ENCODE measurements around the gene RFX2. TPM values are rescaled to one million over a fixed set of nuclear protein-coding genes. Genes with fewer than 3 reads are reported as not detected.
"Not testable (repeated sequence)": the region's sequence is repeated elsewhere in the genome, so short reads cannot be mapped to it uniquely, and the experiment has no call there.

RFX2 gene
- total RNA-seq, 1 experiment from 2014 or later: 13.7 TPM

DNA sequence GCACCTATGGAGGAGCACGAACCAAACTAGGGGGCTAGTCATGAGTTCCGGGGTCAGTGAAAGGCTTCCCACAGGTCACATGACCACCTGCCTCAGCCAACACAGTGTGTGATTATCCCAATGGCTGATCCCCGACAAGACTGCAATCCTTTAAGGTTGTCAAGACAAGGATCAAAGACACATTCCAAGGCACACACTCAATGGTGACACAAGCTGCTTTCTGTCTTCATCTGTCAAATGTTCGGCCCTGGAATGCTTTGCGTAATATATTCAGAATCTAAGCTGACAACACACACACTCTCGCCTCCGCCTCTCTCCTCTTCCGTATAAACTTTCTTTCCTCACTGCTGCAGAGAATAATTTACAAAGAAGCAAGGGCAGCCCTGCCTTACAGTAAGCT, 144.1 kb downstream of the RFX2 start:
- CTCF ChIA-PET: no interaction called here

GRCh38 chr19:5964816-5965565, 145.3 kb downstream of the RFX2 start:
- intact Hi-C loops (cut with micrococcal nuclease; ENCODE audit: unreplicated experiment): no loop called here
- Mint-ChIP-seq H3K4me1 (ENCODE audit: low read depth, unreplicated experiment) (peaks cover 35% of the 10 kb centered on the region), H3K36me3 (ENCODE audit: insufficient read depth, unreplicated experiment) (peaks cover 16% of the 10 kb centered on the region), H3K9me3 (ENCODE audit: low read depth, unreplicated experiment) (no peaks in the 10 kb centered on the region), H3K27ac (ENCODE audit: unreplicated experiment) (no peak overlapping the region), H3K4me3 (ENCODE audit: low read depth, unreplicated experiment) (no peak overlapping the region), H3K27me3 (ENCODE audit: unreplicated experiment) (no peaks in the 10 kb centered on the region)
- no peak for DNase-seq
- TF ChIP-seq, protein P1, sequence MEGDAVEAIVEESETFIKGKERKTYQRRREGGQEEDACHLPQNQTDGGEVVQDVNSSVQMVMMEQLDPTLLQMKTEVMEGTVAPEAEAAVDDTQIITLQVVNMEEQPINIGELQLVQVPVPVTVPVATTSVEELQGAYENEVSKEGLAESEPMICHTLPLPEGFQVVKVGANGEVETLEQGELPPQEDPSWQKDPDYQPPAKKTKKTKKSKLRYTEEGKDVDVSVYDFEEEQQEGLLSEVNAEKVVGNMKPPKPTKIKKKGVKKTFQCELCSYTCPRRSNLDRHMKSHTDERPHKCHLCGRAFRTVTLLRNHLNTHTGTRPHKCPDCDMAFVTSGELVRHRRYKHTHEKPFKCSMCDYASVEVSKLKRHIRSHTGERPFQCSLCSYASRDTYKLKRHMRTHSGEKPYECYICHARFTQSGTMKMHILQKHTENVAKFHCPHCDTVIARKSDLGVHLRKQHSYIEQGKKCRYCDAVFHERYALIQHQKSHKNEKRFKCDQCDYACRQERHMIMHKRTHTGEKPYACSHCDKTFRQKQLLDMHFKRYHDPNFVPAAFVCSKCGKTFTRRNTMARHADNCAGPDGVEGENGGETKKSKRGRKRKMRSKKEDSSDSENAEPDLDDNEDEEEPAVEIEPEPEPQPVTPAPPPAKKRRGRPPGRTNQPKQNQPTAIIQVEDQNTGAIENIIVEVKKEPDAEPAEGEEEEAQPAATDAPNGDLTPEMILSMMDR (IDR thresholded peaks at IDR 0.05; ENCODE audit: unreplicated experiment): no peak
- CTCF ChIA-PET: no interaction called here
- no TSS peak for BruUV-seq (replicated peaks)

More for the DNA sequence above, 144.1 kb downstream of the RFX2 start:
- no peaks in the 10 kb centered on the region for H3K9me3 Mint-ChIP-seq (ENCODE audit: low read depth, unreplicated experiment)
- H3K4me1 Mint-ChIP-seq (ENCODE audit: low read depth, unreplicated experiment): peaks cover 27% of the 10 kb centered on the region
- intact Hi-C loops (cut with micrococcal nuclease; ENCODE audit: unreplicated experiment): no loop called here
- TF ChIP-seq, protein P1 (IDR thresholded peaks at IDR 0.05; ENCODE audit: unreplicated experiment): no peak
- H3K27me3 Mint-ChIP-seq (ENCODE audit: unreplicated experiment): no peaks in the 10 kb centered on the region
- no TSS peak for BruUV-seq (replicated peaks)
- no peak for DNase-seq
- H3K27ac Mint-ChIP-seq (ENCODE audit: unreplicated experiment): no peak overlapping the region
- H3K4me3 Mint-ChIP-seq (ENCODE audit: low read depth, unreplicated experiment): no peak overlapping the region
- peaks cover 16% of the 10 kb centered on the region for H3K36me3 Mint-ChIP-seq (ENCODE audit: insufficient read depth, unreplicated experiment)

GRCh38 chr19:5963855-5964254, 146.4 kb downstream of the RFX2 start:
- TF ChIP-seq, protein P1 (IDR thresholded peaks at IDR 0.05; ENCODE audit: unreplicated experiment): no peak
- no peaks in the 10 kb centered on the region for H3K9me3 Mint-ChIP-seq (ENCODE audit: low read depth, unreplicated experiment)
- no TSS peak for BruUV-seq (replicated peaks)
- no peak overlapping the region for H3K4me3 Mint-ChIP-seq (ENCODE audit: low read depth, unreplicated experiment)
- no peak for DNase-seq
- intact Hi-C loops (cut with micrococcal nuclease; ENCODE audit: unreplicated experiment): no loop called here
- peaks cover 16% of the 10 kb centered on the region for H3K36me3 Mint-ChIP-seq (ENCODE audit: insufficient read depth, unreplicated experiment)
- peaks cover 34% of the 10 kb centered on the region for H3K4me1 Mint-ChIP-seq (ENCODE audit: low read depth, unreplicated experiment)
- H3K27me3 Mint-ChIP-seq (ENCODE audit: unreplicated experiment): no peaks in the 10 kb centered on the region
- H3K27ac Mint-ChIP-seq (ENCODE audit: unreplicated experiment): no peak overlapping the region
- CTCF ChIA-PET: no interaction called here

DNA sequence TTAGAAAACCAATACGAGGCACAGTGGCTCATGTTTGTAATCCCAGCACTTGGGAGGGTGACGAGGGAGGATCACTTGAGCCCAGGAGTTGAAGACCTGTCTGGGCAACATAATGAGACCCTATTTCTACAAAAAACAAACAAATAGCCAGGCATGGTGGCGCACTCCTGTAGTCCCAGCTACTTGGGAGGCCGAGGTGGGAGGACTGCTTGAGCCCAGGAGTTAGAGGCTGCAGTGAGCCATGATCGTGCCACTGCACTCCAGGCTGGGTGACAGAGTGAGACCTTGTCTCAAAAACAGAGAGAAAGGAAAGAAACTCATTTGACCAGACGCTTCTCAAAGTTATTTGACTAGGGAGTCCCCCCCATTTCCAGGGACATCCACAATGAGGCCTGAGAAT, 147.0 kb downstream of the RFX2 start:
- H3K27me3 Mint-ChIP-seq (ENCODE audit: unreplicated experiment); H3K27ac Mint-ChIP-seq (ENCODE audit: unreplicated experiment); BruUV-seq (replicated peaks); intact Hi-C loops (cut with micrococcal nuclease; ENCODE audit: unreplicated experiment); DNase-seq; CTCF ChIA-PET; H3K4me3 Mint-ChIP-seq (ENCODE audit: low read depth, unreplicated experiment); H3K9me3 Mint-ChIP-seq (ENCODE audit: low read depth, unreplicated experiment): not testable (repeated sequence)
- Mint-ChIP-seq H3K36me3 (ENCODE audit: insufficient read depth, unreplicated experiment) (peaks cover 11% of the 10 kb centered on the region), H3K4me1 (ENCODE audit: low read depth, unreplicated experiment) (peaks cover 29% of the 10 kb centered on the region)

Measured in Calu3 (cell line).